HepG2 (cell line): Measurements from ENCODE around the gene ATP13A4. TPM values are rescaled to one million over a fixed set of nuclear protein-coding genes. Genes with fewer than 3 reads are reported as not detected.
A peak's percentile ranks its signal among the peaks of the same experiment; 100 is the strongest.

Source experiments
- BRF2 ChIP-seq: sonication (generic); formaldehyde crosslinking; IDR thresholded peaks from 2 replicates; pipeline ENCODE4 v1.8.1; 2022; ENCODE audit warnings: mild to moderate bottlenecking, missing genetic modification reagents
- CENPT ChIP-seq: sonication (generic); formaldehyde crosslinking; IDR thresholded peaks from 2 replicates; pipeline ENCODE4 v1.8.0; 2022; ENCODE audit warnings: low read depth, mild to moderate bottlenecking, moderate library complexity, missing genetic modification reagents
- CERS6 ChIP-seq: sonication (generic); formaldehyde crosslinking; IDR thresholded peaks from 2 replicates; pipeline ENCODE4 v1.5.0; 2020; ENCODE audit warnings: missing genetic modification reagents
- FOXC1 ChIP-seq: sonication (generic); formaldehyde crosslinking; IDR thresholded peaks from 2 replicates; pipeline ENCODE4 v1.8.0; 2022; ENCODE audit warnings: mild to moderate bottlenecking, missing genetic modification reagents, borderline replicate concordance
- GATAD2A ChIP-seq: IDR thresholded peaks from 2 replicates; pipeline ENCODE4 v1.6.1; 2016
- HOMEZ ChIP-seq: IDR thresholded peaks from 2 replicates; pipeline ENCODE4 v1.6.1; 2016; ENCODE audit warnings: low read depth
- HOXA5 ChIP-seq: sonication (generic); formaldehyde crosslinking; IDR thresholded peaks from 2 replicates; pipeline ENCODE4 v1.4.0; 2020; ENCODE audit warnings: missing genetic modification reagents
- IRX3 ChIP-seq: sonication (generic); formaldehyde crosslinking; IDR thresholded peaks from 2 replicates; pipeline ENCODE4 v1.8.1; 2023; ENCODE audit warnings: mild to moderate bottlenecking, low read depth, missing genetic modification reagents, borderline replicate concordance
- KDM3A ChIP-seq: IDR thresholded peaks from 2 replicates; pipeline ENCODE4 v1.6.1; 2018; ENCODE audit warnings: low read depth, missing compliant biosample characterization
- MEIS2 ChIP-seq: sonication (generic); formaldehyde crosslinking; IDR thresholded peaks from 2 replicates; pipeline ENCODE4 v1.9.0; 2021; ENCODE audit warnings: mild to moderate bottlenecking, missing genetic modification reagents
- MLLT10 ChIP-seq: sonication (generic); formaldehyde crosslinking; IDR thresholded peaks from 2 replicates; pipeline ENCODE4 v1.4.0; 2020; ENCODE audit warnings: missing genetic modification reagents
- MTF1 ChIP-seq: sonication (generic); formaldehyde crosslinking; IDR thresholded peaks from 2 replicates; pipeline ENCODE4 v1.5.0; 2020; ENCODE audit warnings: missing genetic modification reagents
- NFE2L2 ChIP-seq: fragments of 150-350 bp; IDR thresholded peaks from 2 replicates; pipeline ENCODE4 v1.6.1; 2014; ENCODE audit warnings: low read length
- SYNCRIP ChIP-seq: fragments of 200-400 bp; formaldehyde crosslinking; IDR thresholded peaks from 2 replicates; pipeline ENCODE4 v1.6.1; 2018; ENCODE audit warnings: mild to moderate bottlenecking, low read depth, low read length; ENCODE audit not compliant: insufficient read depth
- TFDP1 ChIP-seq: IDR thresholded peaks from 2 replicates; pipeline ENCODE4 v1.6.1; 2016; ENCODE audit warnings: missing compliant biosample characterization, missing genetic modification reagents, borderline replicate concordance
- TMF1 ChIP-seq: sonication (generic); formaldehyde crosslinking; IDR thresholded peaks from 2 replicates; pipeline ENCODE4 v1.8.1; 2022; ENCODE audit warnings: low read depth, missing genetic modification reagents
- ZNF484 ChIP-seq: sonication (generic); formaldehyde crosslinking; IDR thresholded peaks from 2 replicates; pipeline ENCODE4 v1.5.1; 2020; ENCODE audit warnings: mild to moderate bottlenecking, low read depth, missing genetic modification reagents, borderline replicate concordance
- ZNF557 ChIP-seq: sonication (generic); formaldehyde crosslinking; IDR thresholded peaks from 2 replicates; pipeline ENCODE4 v1.4.0; 2020; ENCODE audit warnings: missing genetic modification reagents
- ZNF652 ChIP-seq: IDR thresholded peaks from 2 replicates; pipeline ENCODE4 v1.6.1; 2016; ENCODE audit warnings: low read depth, borderline replicate concordance
- ZNF670 ChIP-seq: sonication (generic); formaldehyde crosslinking; IDR thresholded peaks from 2 replicates; pipeline ENCODE4 v1.8.0; 2022; ENCODE audit warnings: mild to moderate bottlenecking, missing genetic modification reagents, borderline replicate concordance
- ZNF749 ChIP-seq: sonication (generic); formaldehyde crosslinking; IDR thresholded peaks from 2 replicates; pipeline ENCODE4 v1.8.0; 2022; ENCODE audit warnings: mild to moderate bottlenecking, missing genetic modification reagents, moderate library complexity, borderline replicate concordance
- ZNF781 ChIP-seq: sonication (generic); formaldehyde crosslinking; IDR thresholded peaks from 2 replicates; pipeline ENCODE4 v1.5.1; 2020; ENCODE audit warnings: borderline replicate concordance, mild to moderate bottlenecking, missing genetic modification reagents; ENCODE audit errors: not compliant biosample characterization
- ZNF784 ChIP-seq: sonication (generic); formaldehyde crosslinking; IDR thresholded peaks from 2 replicates; pipeline ENCODE4 v1.5.1; 2020; ENCODE audit warnings: missing genetic modification reagents, mild to moderate bottlenecking, borderline replicate concordance
- ZSCAN12 ChIP-seq: sonication (generic); formaldehyde crosslinking; IDR thresholded peaks from 2 replicates; pipeline ENCODE4 v1.9.0; 2021; ENCODE audit warnings: mild to moderate bottlenecking, missing genetic modification reagents
- polyA plus RNA-seq, 8 experiments: library from polyadenylated mRNA; depleted of rRNA in 3 of 8; stranded (reverse) in 7 of 8; unstranded in 1 of 8; fragments of >200 nt; fragmentation: Illumina TruSeq in 4 of 8; extraction: Trizol in 4 of 8; gene quantifications; 2 replicates each; pipeline versions ENCODE4 v1.2.1 to v1.2.3, GENCODE V29; 2011 to 2016; ENCODE audit warnings: low read depth in 4 of 8, missing spikeins in 1 of 8, mixed read lengths in 1 of 8; ENCODE audit not compliant: insufficient read depth in 1 of 8
- total RNA-seq, 5 experiments: library from RNA; depleted of rRNA; stranded (reverse); fragments of >200 nt; fragmentation: Illumina TruSeq; extraction: Trizol; gene quantifications; 2 replicates each; pipeline ENCODE4 v1.2.3, GENCODE V29; 2016; ENCODE audit warnings: low read depth in 1 of 5

The ATP13A4 gene
- total and polyA plus RNA-seq, 2 of the 13 experiments (the other 11 are each of a cell fraction or from before 2014, with no cell fraction given): 0.01 to 0.07 TPM

GRCh38 chr3:193592841-193593667, 38.4 kb upstream of the ATP13A4 start, which contains the start of gene OPA1 (continued):
- TF ChIP-seq ZNF749 (CRISPR knock-in tag) (0 out of 2 replicates have a peak, but pooled peaks have one; percentile 54), BRF2 (CRISPR knock-in tag) (0 out of 2 replicates have a peak, but pooled peaks have one; percentile 56), ZNF484 (CRISPR knock-in tag) (no peak), CERS6 (CRISPR knock-in tag) (no peak), MLLT10 (CRISPR knock-in tag) (no peak), CENPT (peak; percentile 60; the same call in 1 of the 2 replicates), TFDP1 (CRISPR knock-in tag) (peak; percentile 91), FOXC1 (CRISPR knock-in tag) (peak; percentile 93; the same call in 1 of the 2 replicates), HOMEZ (CRISPR knock-in tag) (peak; percentile 99; the same call in 1 of the 2 replicates), ZNF670 (CRISPR knock-in tag) (peak; percentile 89; the same call in 1 of the 2 replicates), KDM3A (peak; percentile 98), GATAD2A (CRISPR knock-in tag) (peak; percentile 86), ZNF781 (CRISPR knock-in tag) (peak; percentile 92), MTF1 (CRISPR knock-in tag) (0 out of 2 replicates have a peak, but pooled peaks have one; percentile 45), MEIS2 (peak; percentile 94), ZNF557 (CRISPR knock-in tag) (no peak), SYNCRIP (no peak), IRX3 (CRISPR knock-in tag) (peak; percentile 81; the same call in 1 of the 2 replicates), ZSCAN12 (CRISPR knock-in tag) (no peak), NFE2L2 (no peak), HOXA5 (CRISPR knock-in tag) (peak; percentile 85), ZNF784 (CRISPR knock-in tag) (peak; percentile 88), TMF1 (CRISPR knock-in tag) (peak; percentile 52; the same call in 1 of the 2 replicates), ZNF652 (CRISPR knock-in tag) (peak; percentile 84)
